Left colon (tissue), 2 donors: Measurements from ENCODE around the gene ZDHHC11. TPM values are rescaled to one million over a fixed set of nuclear protein-coding genes. Genes with fewer than 3 reads are reported as not detected.
A peak's percentile ranks its signal among the peaks of the same experiment; 100 is the strongest.
"Not testable (repeated sequence)": the region's sequence is repeated elsewhere in the genome, so short reads cannot be mapped to it uniquely, and the experiment has no call there.

Source experiments
- ATAC-seq: fragments of 200-7000 bp; cut with Tn5 transposase; one replicate; pipeline ENCODE4 v1.9.1; 2020; ENCODE audit warnings: mild to moderate bottlenecking, moderate library complexity
- DNase-seq, 2 donors: peaks; one replicate each; pipeline ENCODE4 v3.0.0-alpha.2; 2020
- intact Hi-C, 2 donors: fragments of 100-400 bp; cut with DNase I in 1 of 2; cut with micrococcal nuclease in 1 of 2; formaldehyde crosslinking; loops; one replicate each; pipeline versions ENCODE4 v1.11.2 to v1.14.0; 2022; cut with DNase I, micrococcal nuclease
- total RNA-seq, 2 donors: library from RNA; stranded (reverse); fragmentation: NEBNext Ultra II Directional; extraction: Animal tissue kit (Norgen Biotek cat#: 25700); gene quantifications; one replicate each; pipeline ENCODE4 v1.2.1, GENCODE V29; 2021
- donor health status: DM: no; HTN: no; CAD: no.
- donor health status: DM: yes; HTN: yes; CAD: no.

ZDHHC11 gene
- total RNA-seq, 2 donors from 2014 or later = 2.7 to 27.8 TPM

DNA sequence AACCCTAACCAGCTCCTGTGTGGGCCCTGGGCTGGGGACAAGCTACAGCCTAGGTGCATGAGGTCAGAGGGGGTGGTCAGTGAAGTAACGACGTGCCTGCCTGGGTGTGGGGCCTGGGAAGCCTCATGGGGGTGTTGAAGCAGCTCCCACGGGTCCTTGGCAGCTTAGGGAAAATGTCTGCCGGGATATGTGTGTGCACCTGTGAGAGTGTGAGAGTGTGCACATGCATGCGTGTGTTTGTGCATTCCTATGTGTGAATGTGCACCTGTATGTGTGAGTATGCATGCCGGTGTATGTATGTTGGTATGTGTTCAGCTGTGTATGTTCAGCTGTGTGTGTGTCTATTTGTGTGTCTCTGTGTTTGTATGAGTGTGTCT, 62.9 kb downstream of the ZDHHC11 start:
- ATAC-seq, DNase-seq: not testable (repeated sequence)
- intact Hi-C loops = loop anchor here in 1 of 2 donors (10.0 kb wide), 1 partner anchor 93 kb away; the partner anchor contains the start of gene TPPP

- ATAC-seq, DNase-seq: not testable (repeated sequence)
- intact Hi-C loops = loop anchor here in 1 of 2 donors (10.0 kb wide), 1 partner anchor 93 kb away; the partner anchor contains the start of gene TPPP
Observed at GRCh38 chr5:787224-787856, 63.4 kb downstream of the ZDHHC11 start.

- DNase-seq (peak in 1 of 2 donors; percentile 41), ATAC-seq (peak; percentile 49)
- intact Hi-C loops = loop anchor here in 1 of 2 donors (10.0 kb wide), 1 partner anchor 90 kb away; the partner anchor contains the start of gene TPPP
Observed at GRCh38 chr5:785181-785705, 65.5 kb downstream of the ZDHHC11 start.

- peak; percentile 88 for ATAC-seq
Observed at GRCh38 chr5:784428-785177, 66.2 kb downstream of the ZDHHC11 start, which contains the start of gene ZDHHC11B. Gene ZDHHC11B (minus strand): TSS chr5:784729. CDS start chr5:766919, 17,810 bp downstream.

DNA sequence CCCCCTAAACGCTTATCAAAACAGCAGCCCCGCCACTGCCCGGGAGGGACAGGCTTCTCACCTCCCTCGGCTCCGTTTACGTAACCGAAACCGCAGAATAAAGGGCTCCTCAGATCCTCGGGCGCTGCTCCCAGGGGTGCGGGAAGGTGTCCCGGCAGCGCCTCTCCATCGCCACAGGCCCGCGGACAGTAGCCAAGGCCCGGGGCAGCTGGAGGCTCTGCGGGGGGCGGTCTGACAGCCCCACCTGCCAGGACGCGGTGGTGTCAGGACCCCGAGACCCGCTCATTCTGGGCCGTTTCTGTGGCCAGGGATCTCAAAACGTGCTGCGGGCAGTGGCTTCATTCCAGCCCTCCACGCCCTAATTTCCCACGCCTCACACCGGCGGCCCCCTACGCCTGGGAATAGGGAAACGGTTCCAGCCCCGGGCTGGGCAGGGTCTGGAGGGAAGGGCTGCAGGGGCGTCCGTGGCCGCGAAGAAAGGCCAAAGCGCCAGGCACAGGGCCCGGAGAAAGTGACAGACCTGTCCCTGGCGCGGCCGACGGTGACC, 66.8 kb downstream of the ZDHHC11 start:
- peak; percentile 56 to 63 for DNase-seq
- ATAC-seq = peak; percentile 30
- intact Hi-C loops = loop anchor here in 1 of 2 donors (10.0 kb wide), 1 partner anchor 89 kb away; the partner anchor contains the start of gene TPPP

More at GRCh38 chr5:784428-785177, 66.2 kb downstream of the ZDHHC11 start, which contains the start of gene ZDHHC11B:
- intact Hi-C loops = loop anchor here in 1 of 2 donors (10.0 kb wide), 1 partner anchor 90 kb away; the partner anchor contains the start of gene TPPP
- DNase-seq = peak; percentile 90 to 95

GRCh38 chr5:783049-783802, 67.6 kb downstream of the ZDHHC11 start:
- DNase-seq (peak; percentile 59 to 87), ATAC-seq (peak; percentile 64)
- intact Hi-C loops = loop anchor here in 1 of 2 donors (10.0 kb wide), 1 partner anchor 88 kb away; the partner anchor contains the start of gene TPPP

- DNase-seq, ATAC-seq: not testable (repeated sequence)
- intact Hi-C loops = loop anchor here in 1 of 2 donors (10.0 kb wide), 1 partner anchor 88 kb away; the partner anchor contains the start of gene TPPP
Observed at GRCh38 chr5:782356-782755, 68.4 kb downstream of the ZDHHC11 start.

GRCh38 chr5:780571-780970, 70.2 kb downstream of the ZDHHC11 start:
- DNase-seq, ATAC-seq: not testable (repeated sequence)
- intact Hi-C loops = loop anchor here in 1 of 2 donors (10.0 kb wide), 1 partner anchor 86 kb away; the partner anchor contains the start of gene TPPP

DNA sequence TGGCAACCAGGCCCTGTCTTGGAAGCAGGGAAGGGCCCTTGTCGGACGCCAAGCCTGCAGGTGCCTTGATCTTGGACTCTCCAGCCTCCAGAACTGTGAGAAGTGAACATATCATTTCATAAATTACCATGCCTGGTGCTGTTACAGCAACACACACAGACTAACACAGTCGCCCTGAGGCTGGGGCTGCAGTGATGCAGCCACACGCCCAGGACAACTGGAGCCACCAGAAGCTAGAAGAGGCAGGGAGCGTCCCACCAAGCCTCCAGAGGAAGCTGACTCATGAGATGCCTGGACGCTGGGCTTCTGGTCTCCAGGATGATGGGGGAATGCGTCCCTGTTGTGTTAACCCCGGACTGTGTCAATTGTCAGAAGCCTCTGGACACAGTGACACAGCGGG, 71.8 kb downstream of the ZDHHC11 start:
- DNase-seq = not testable (repeated sequence)

GRCh38 chr5:778421-778820, 72.4 kb downstream of the ZDHHC11 start:
- DNase-seq, intact Hi-C loops, ATAC-seq: not testable (repeated sequence)

More for the DNA sequence above, 71.8 kb downstream of the ZDHHC11 start:
- intact Hi-C loops, ATAC-seq: not testable (repeated sequence)

DNA sequence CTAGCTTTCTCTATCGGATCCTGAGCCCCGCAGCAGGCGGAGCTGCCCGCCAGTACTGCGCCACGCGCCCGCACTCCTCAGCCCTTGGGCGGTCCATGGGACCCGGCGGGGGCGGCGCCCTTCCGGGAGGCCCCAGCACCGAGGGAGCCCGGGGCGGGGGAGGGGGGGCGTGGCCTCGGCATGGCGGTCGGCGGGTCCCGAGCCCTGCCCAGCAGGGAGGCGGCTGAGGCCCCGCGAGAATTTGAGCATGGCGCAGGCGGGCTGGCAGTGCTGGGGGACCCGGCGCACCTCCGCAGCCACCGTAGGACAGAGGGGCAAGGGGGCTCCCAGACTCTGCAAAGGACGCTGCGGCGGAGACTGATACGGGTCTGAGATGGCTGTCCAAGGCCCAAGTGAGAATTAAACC, 73.0 kb downstream of the ZDHHC11 start:
- ATAC-seq (no peak), DNase-seq (no peak)
- intact Hi-C loops = no loop called here

DNA sequence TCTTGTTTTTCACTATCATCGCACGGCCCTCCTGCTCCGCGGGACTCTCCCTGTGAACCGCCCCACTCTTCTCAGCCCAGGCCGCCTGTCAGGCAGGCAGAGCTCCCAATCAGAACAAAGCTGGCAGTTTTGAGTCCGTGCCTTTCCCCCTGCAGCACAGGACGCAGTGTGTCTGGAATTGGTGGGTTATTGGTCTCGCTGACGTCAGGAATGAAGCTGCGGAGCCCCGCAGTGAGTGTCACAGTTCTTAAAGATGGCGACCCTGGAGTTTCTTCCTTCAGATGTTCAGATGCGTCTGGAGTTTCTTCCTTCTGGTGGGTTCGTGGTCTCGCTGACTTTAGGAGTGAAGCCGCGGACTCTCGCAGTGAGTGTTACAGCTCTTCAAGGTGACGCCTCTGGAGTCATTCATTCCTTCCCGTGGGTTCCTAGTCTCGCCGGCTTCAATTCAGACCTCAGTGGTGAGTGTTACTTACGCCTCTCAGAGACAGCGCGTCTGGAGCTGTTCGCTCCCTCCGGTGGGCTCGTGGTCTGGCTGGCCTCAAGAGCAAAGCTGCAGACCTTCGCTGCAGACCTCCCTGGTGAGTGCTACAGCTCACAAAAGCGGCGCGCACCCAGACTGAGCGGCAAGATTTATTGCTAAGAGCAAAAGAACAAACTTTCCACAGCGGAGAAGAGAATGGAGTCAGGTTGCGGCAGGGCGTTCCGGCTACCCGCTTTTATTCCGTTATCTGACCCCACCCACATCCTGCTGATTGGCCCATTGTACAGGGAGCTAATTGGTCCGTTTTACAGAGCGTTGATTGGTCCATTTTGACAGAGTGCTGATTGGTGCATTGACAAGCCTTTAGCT, 73.7 kb downstream of the ZDHHC11 start:
- intact Hi-C loops = no loop called here
- ATAC-seq = no peak
- peak in 1 of 2 donors; percentile 38 for DNase-seq

- ATAC-seq = no peak
- intact Hi-C loops = no loop called here
- peak in 1 of 2 donors; percentile 33 for DNase-seq
Observed at GRCh38 chr5:775961-776861, 74.6 kb downstream of the ZDHHC11 start.

DNA sequence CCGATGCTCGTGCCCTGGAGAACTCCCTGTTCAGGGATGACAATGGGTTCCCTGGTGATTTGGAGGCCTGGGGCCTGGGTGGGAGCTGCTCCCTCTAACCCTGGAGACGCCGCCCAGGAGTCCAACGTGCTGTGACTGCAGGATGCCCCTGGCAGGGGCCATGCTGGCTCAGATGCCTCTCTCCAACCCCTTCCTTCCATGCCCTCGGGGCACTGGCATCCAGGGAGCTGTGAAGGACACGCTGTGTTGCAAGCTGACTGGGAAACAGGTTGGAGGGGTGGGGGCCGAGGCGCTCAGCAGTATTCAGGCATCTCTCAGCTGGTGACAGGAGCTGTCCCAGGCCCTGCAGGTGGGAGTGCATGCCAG, 75.2 kb downstream of the ZDHHC11 start:
- ATAC-seq, intact Hi-C loops: not testable (repeated sequence)
- DNase-seq = peak in 1 of 2 donors; percentile 33

- ATAC-seq, DNase-seq, intact Hi-C loops: not testable (repeated sequence)
Observed at GRCh38 chr5:774854-775505, 75.8 kb downstream of the ZDHHC11 start.
